Fibroblast of lung (primary cell): ENCODE results near the gene EGLN1.
"Not testable (repeated sequence)": the region's sequence is repeated elsewhere in the genome, so short reads cannot be mapped to it uniquely, and the experiment has no call there.

Experiments
- CTCF ChIP-seq, 2 donors: IDR thresholded peaks in 1 of 2; conservative IDR thresholded peaks in 1 of 2; 1 replicate in 1 of 2; 2 replicates in 1 of 2; pipeline ENCODE4 v1.5.1; 2011 to 2012; ENCODE audit warnings: low read length in 2 of 2, control low read depth in 1 of 2, inconsistent platforms in 1 of 2, low read depth in 1 of 2, mild to moderate bottlenecking in 1 of 2
- EZH2 ChIP-seq: IDR thresholded peaks from 2 replicates; pipeline ENCODE4 v1.5.1; 2012; ENCODE audit warnings: low read length, control low read depth, mild to moderate bottlenecking; ENCODE audit errors: missing control alignments

DNA sequence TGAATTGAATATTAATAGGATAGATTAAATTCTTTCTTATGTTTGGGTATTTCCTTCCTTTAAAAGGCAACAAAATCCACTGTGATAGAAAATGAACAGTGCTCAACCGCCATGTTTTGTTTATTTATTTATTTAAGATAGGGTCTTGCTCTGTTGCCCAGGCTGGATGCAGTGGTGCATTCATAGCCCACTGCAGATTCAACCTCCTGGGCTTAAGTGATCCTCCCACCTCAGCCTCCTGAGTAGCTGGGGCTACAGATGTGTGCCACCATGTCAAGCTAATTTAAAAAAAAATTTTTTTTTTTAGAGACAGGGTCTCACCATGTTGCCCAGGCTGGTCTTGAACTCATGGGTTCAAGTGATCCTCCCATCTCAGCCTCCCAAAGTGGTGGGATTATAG, 73.2 kb downstream of the EGLN1 start:
- not testable (repeated sequence) for TF ChIP-seq CTCF (conservative IDR thresholded peaks at IDR 0.05 in 1 of 2, IDR thresholded peaks at IDR 0.05 in 1 of 2; ENCODE audit: low read depth in 1 of 2, low read length in 2 of 2); EZH2
